OCI-LY3 (cell line): ENCODE measurements around the gene PLK4.

Experiments
- H2AFZ ChIP-seq: fragments of 200-600, 300-600 bp; shearing (Covaris generic); 2 replicates; pipeline ENCODE4 v1.6.0; 2014; ENCODE audit warnings: antibody characterized with exemption, low read depth, low read length
- H3K27ac ChIP-seq: fragments of 200-600, 300-600 bp; sonication (generic); 2 replicates; pipeline ENCODE4 v1.5.1; 2014; ENCODE audit warnings: mild to moderate bottlenecking, low read length, moderate library complexity, mixed read lengths
- H3K27me3 ChIP-seq: fragments of 200-600, 300-600 bp; sonication (generic); 2 replicates; pipeline ENCODE4 v1.6.1; 2014; ENCODE audit warnings: low read depth, low read length, mixed read lengths
- H3K36me3 ChIP-seq: fragments of 200-600, 300-600 bp; sonication (generic); replicated peaks from 2 replicates; pipeline ENCODE3; 2014; ENCODE audit warnings: low read depth, low read length, mixed read lengths
- H3K4me1 ChIP-seq: fragments of 300-600, 200-600 bp; sonication (generic); 2 replicates; pipeline ENCODE4 v1.6.1; 2014; ENCODE audit warnings: low read length, mixed read lengths
- H3K4me2 ChIP-seq: fragments of 200-600, 300-600 bp; sonication (generic); 2 replicates; pipeline ENCODE4 v1.6.1; 2014; ENCODE audit warnings: low read length, mixed read lengths
- H3K4me3 ChIP-seq: fragments of 300-600, 200-600 bp; sonication (generic); 2 replicates; pipeline ENCODE4 v1.5.1; 2014; ENCODE audit warnings: antibody characterized with exemption, mild to moderate bottlenecking, low read length, moderate library complexity
- H3K79me2 ChIP-seq: fragments of 300-600, 200-600 bp; shearing (Covaris generic); 2 replicates; pipeline ENCODE4 v1.6.1; 2014; ENCODE audit warnings: mild to moderate bottlenecking, low read length, mixed read lengths
- H3K9ac ChIP-seq: fragments of 300-600, 200-600 bp; shearing (Covaris generic); 2 replicates; pipeline ENCODE4 v1.6.0; 2014; ENCODE audit warnings: mild to moderate bottlenecking, low read length, moderate library complexity
- H3K9me3 ChIP-seq: fragments of 200-600, 300-600 bp; shearing (Covaris generic); 2 replicates; pipeline ENCODE4 v1.6.1; 2014; ENCODE audit warnings: low read length, mixed read lengths; ENCODE audit not compliant: insufficient read depth
- H4K20me1 ChIP-seq: fragments of 200-600, 300-600 bp; sonication (generic); 2 replicates; pipeline ENCODE4 v1.6.1; 2016; ENCODE audit warnings: low read length, mixed read lengths; ENCODE audit not compliant: insufficient read depth
- EZH2phosphoT487 ChIP-seq: fragments of 200-600 bp; shearing (Covaris generic); IDR thresholded peaks from 2 replicates; pipeline ENCODE4 v1.6.1; 2018; ENCODE audit warnings: antibody characterized with exemption, mixed run types, low read depth
- TF ChIP-seq, protein P1 (sequence below): fragments of 200-600, 300-600 bp; sonication (generic); IDR thresholded peaks from 2 replicates; pipeline ENCODE4 v1.5.1; 2014; ENCODE audit warnings: antibody characterized with exemption, low read length, low read depth

PLK4 gene

GRCh38 chr4:127846061-127846460, 34.6 kb upstream of the PLK4 start:
- no peaks in the 10 kb centered on the region for H3K27me3 ChIP-seq
- H2AFZ ChIP-seq: no peak overlapping the region
- H3K79me2 ChIP-seq: 0 out of 2 replicates have a peak, but pooled peaks cover 3% of the 10 kb centered on the region
- no peaks in the 10 kb centered on the region for H4K20me1 ChIP-seq
- peaks cover 14% of the 10 kb centered on the region for H3K36me3 ChIP-seq
- H3K4me3 ChIP-seq: no peak overlapping the region
- H3K27ac ChIP-seq: no peak overlapping the region
- H3K4me2 ChIP-seq: no peak overlapping the region
- H3K9me3 ChIP-seq: peaks cover 15% of the 10 kb centered on the region; the same call in 1 of the 2 replicates
- no peaks in the 10 kb centered on the region for H3K4me1 ChIP-seq
- no peak for TF ChIP-seq EZH2phosphoT487
- TF ChIP-seq, protein P1, sequence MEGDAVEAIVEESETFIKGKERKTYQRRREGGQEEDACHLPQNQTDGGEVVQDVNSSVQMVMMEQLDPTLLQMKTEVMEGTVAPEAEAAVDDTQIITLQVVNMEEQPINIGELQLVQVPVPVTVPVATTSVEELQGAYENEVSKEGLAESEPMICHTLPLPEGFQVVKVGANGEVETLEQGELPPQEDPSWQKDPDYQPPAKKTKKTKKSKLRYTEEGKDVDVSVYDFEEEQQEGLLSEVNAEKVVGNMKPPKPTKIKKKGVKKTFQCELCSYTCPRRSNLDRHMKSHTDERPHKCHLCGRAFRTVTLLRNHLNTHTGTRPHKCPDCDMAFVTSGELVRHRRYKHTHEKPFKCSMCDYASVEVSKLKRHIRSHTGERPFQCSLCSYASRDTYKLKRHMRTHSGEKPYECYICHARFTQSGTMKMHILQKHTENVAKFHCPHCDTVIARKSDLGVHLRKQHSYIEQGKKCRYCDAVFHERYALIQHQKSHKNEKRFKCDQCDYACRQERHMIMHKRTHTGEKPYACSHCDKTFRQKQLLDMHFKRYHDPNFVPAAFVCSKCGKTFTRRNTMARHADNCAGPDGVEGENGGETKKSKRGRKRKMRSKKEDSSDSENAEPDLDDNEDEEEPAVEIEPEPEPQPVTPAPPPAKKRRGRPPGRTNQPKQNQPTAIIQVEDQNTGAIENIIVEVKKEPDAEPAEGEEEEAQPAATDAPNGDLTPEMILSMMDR: no peak
- no peak overlapping the region for H3K9ac ChIP-seq

- Histone ChIP-seq H4K20me1 (no peaks in the 10 kb centered on the region), H3K79me2 (0 out of 2 replicates have a peak, but pooled peaks cover 3% of the 10 kb centered on the region), H3K9me3 (peaks cover 15% of the 10 kb centered on the region; the same call in 1 of the 2 replicates), H3K4me2 (no peak overlapping the region), H3K27ac (no peak overlapping the region), H2AFZ (no peak overlapping the region), H3K27me3 (no peaks in the 10 kb centered on the region), H3K9ac (no peak overlapping the region), H3K36me3 (peaks cover 14% of the 10 kb centered on the region), H3K4me1 (no peaks in the 10 kb centered on the region), H3K4me3 (no peak overlapping the region)
- TF ChIP-seq EZH2phosphoT487: no peak
- TF ChIP-seq, protein P1: no peak
These were observed 33.9 kb upstream of the PLK4 start for GRCh38 chr4:127846765-127847164.

GRCh38 chr4:127849505-127850234, 31.0 kb upstream of the PLK4 start:
- 0 out of 2 replicates have a peak, but pooled peaks cover 3% of the 10 kb centered on the region for H3K79me2 ChIP-seq
- no peak overlapping the region for H3K4me3 ChIP-seq
- H3K36me3 ChIP-seq: peaks cover 14% of the 10 kb centered on the region
- H3K4me1 ChIP-seq: no peaks in the 10 kb centered on the region
- no peak overlapping the region for H3K4me2 ChIP-seq
- no peak overlapping the region for H3K27ac ChIP-seq
- peaks cover 18% of the 10 kb centered on the region; the same call in 1 of the 2 replicates for H3K9me3 ChIP-seq
- no peaks in the 10 kb centered on the region for H4K20me1 ChIP-seq
- H3K27me3 ChIP-seq: no peaks in the 10 kb centered on the region
- H2AFZ ChIP-seq: no peak overlapping the region
- TF ChIP-seq EZH2phosphoT487: no peak
- TF ChIP-seq, protein P1: no peak
- no peak overlapping the region for H3K9ac ChIP-seq

DNA sequence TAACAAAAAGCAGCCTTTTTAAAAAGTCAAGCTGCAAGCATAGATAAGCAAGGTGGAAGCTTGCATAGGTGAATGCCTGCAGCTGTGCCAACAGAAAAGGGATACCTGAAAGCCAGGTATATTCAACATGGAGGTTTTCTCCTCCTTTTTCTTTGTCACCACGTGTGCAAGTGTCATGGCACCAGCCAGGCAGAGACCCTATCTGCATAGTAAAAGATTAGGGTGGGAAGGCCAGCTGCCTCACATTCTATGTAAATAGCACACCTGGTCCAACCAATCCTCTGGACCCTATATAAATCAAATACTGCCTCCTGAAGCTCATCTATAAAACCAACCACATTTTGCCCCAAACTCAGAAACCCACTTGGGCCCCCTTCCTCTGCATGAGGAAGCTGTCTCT, 28.0 kb upstream of the PLK4 start:
- Histone ChIP-seq H3K79me2 (0 out of 2 replicates have a peak, but pooled peaks cover 6% of the 10 kb centered on the region), H2AFZ (no peak overlapping the region), H4K20me1 (no peaks in the 10 kb centered on the region), H3K4me1 (peaks cover 17% of the 10 kb centered on the region), H3K4me3 (no peak overlapping the region), H3K36me3 (peaks cover 13% of the 10 kb centered on the region), H3K4me2 (no peak overlapping the region), H3K27me3 (no peaks in the 10 kb centered on the region), H3K9me3 (peaks cover 18% of the 10 kb centered on the region; the same call in 1 of the 2 replicates), H3K9ac (no peak overlapping the region), H3K27ac (no peak overlapping the region)
- TF ChIP-seq, protein P1: no peak
- no peak for TF ChIP-seq EZH2phosphoT487
